ENCODE measurements around the gene DPH5.

- TF ChIP-seq, protein P1, sequence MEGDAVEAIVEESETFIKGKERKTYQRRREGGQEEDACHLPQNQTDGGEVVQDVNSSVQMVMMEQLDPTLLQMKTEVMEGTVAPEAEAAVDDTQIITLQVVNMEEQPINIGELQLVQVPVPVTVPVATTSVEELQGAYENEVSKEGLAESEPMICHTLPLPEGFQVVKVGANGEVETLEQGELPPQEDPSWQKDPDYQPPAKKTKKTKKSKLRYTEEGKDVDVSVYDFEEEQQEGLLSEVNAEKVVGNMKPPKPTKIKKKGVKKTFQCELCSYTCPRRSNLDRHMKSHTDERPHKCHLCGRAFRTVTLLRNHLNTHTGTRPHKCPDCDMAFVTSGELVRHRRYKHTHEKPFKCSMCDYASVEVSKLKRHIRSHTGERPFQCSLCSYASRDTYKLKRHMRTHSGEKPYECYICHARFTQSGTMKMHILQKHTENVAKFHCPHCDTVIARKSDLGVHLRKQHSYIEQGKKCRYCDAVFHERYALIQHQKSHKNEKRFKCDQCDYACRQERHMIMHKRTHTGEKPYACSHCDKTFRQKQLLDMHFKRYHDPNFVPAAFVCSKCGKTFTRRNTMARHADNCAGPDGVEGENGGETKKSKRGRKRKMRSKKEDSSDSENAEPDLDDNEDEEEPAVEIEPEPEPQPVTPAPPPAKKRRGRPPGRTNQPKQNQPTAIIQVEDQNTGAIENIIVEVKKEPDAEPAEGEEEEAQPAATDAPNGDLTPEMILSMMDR (IDR thresholded peaks at IDR 0.05), result no peak
- no peak for TF ChIP-seq POLR2A (IDR thresholded peaks at IDR 0.05)
These were observed 19.0 kb downstream of the DPH5 start for GRCh38 chr1:101006553-101006952.

Data from right lobe of liver (tissue), 4 donors.